Measurements from ENCODE around the gene C1S.
"Not testable (repeated sequence)": the region's sequence is repeated elsewhere in the genome, so short reads cannot be mapped to it uniquely, and the experiment has no call there.

C1S gene

DNA sequence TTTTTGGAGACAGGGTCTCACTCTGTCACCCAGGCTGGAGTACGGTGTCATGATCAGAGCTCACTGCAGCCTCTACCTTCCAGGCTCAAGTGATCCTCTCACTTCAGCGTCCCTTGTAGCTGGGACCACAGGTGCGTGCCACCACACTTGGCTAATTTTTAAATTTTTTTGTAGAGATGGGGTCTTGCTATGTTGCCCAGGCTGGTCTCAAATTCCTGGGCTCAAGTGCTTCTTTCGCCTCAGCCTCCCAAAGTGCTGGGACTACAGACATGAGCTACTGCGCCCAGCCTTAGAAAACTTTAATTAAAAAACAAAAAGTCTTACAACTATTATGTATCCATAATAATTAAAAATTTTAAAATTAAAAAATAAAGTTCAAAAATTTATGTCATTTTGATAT is 46.7 kb downstream of the C1S start:
- not testable (repeated sequence) for DNase-seq

GRCh38 chr12:7107636-7108002 is 47.1 kb downstream of the C1S start:
- DNase-seq, result no peak

DNA sequence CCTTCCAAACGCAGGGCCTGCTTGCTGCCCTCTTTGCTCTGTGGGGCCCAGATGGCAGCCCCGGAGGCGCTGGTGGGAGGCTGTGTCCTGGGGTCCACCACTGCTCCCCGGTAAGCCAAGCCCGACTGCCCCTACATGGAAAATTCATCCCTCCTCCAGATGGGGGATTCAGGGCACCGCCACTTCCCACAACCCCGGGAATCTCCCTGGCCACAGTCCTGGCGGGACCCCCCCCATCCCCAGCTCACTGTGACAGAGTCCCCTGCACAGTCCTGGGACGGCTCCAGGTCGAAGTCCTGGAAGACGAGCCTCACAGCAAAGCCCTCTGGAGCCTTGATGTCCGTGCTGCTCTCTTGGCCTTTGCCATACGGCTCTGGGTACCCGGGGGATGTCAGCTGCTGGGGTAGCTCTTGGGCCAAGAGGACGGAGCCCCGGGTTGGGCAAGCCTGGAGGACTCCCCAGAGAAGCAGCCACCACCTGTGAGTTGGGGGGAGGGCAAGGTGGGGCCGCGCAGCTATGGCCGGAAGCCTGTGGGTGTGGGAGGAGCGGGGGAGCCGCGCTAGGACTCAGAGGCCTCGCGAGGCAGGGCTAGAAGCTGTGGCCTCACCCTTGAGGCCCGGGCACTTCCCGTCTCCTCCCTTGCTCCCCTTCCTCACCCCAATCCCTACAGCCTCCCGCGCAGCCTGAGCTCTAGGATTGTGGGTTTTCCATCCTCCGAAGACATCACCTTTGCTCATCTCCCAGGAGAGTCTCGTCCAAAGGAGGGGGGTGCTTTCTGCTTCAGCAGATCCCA is 47.7 kb downstream of the C1S start:
- DNase-seq, result peak; percentile 68 to 81

DNA sequence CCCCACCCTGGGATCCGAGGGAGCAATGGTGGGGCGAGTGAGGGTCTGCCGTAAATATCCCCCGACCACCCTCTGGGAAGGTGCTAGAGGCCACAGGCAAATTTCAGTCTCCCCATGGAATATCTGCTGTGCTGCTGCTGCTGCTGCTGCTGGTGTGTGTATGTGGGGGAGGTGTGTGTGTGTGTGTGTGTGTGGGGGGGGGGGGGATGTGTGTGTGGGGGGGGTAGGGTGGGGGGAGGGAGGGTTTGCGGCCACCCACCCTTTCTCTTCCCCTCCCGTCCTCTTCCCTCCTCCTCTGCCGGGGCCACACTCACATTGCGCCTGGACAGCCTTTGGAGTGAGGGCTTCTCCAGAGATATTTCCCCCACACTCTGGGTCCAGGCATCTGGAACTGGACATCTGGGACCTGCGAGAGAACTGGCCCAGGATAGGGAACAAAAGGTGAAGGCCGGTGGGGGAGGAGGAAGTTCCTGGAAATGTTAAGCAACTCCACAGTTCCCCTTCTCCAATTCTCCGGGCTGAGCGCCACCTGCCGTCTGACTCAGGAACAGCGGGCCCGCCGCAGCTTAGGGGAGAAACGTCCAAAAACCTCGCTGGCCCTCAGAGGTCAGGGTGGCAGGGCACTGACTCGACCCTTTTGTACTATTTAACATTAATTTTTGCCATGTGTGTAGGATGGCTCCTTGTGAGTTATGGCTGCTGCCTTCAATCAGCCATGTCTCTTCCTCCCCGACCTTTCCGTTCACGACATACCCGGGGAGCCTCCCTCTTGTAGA is 48.5 kb downstream of the C1S start, which contains the start of gene C1RL:
Gene C1RL, minus strand, starts transcription at position 419 of the 776 bp plus-strand sequence. Its CDS starts 34 bp downstream, at position 385.
- peak; percentile 72 to 83 for DNase-seq

- no peak for DNase-seq
Measured at GRCh38 chr12:7109572-7109920, 49.0 kb downstream of the C1S start.

DNA sequence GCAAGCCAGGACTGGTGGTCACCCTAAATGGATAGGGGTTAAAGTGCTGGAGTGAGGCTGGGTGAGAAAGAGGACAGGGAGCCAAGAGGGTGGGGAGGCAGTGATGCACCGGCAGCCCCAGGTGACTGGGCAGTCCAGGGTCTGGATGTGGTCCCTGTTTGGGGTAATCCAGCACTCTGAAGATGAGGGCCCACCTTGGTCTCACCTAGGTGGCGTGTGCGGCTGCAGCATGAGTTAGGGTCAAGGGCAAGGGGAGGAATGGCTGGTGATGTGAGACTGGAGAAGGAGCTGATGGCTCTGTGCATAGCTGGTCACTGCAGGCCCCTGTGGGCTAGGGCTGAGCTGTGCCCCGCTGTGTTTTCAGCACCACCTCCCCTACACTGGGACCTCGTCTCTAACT is 50.1 kb downstream of the C1S start:
- no peak for DNase-seq

DNA sequence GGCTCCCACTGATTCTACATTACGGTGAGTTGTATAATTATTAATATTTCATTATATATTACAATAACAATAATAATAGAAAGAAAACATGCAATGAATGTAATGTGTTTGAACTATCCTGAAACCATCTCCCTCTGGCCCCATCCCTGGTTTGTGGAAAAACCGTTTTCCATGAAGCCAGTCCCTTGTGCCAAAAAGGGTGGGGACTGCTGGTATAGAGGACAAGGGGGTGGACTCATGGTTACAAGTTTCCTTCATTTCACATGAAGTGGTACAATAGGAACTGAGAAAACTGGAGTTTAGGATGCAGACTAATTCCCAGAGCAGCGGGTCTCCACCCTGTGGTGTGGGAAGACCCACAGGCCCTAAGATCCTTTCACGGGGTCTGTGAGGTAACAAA is 51.5 kb downstream of the C1S start:
- DNase-seq, result no peak

- peak; percentile 26 to 76 for DNase-seq
Measured at GRCh38 chr12:7113389-7113871, 52.9 kb downstream of the C1S start.

DNA sequence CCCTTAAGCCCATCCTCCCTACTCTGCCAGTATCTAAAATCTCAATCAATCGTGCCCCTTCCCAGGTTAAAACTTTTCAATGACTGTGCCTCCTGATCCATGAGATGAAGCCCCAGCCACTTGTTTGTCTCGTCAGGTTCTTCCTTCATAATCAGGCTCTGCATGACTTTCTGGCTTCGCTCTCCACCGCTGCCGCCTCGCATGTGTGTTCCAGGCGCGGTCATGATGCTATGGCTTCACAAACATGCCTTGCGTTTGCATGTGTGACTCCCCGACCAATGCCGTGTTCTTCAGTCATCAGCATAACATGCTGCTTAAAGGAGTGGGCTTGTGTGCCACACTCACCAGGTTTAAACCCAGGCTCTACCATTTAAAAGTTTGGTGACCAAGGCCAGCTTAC is 53.5 kb downstream of the C1S start:
- no peak for DNase-seq

DNA sequence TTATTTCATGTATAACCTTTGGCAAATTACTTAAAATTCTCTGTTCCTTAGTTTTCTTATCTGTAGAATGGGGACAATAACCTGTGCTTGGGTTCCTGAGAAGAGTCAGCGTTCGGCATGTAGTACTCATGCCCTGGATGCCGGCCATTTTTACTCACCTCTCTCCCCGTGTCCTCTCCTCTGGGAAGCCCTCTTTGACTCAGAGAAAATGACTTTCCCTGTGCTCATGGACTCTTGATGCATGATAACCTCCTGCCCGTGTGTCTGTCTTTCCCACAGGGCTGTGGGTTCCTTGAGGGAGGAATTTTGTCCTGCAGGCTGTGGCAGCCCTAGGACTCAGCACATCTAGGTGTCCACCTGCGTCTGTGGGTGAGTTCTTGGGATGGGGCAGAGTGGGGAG is 54.3 kb downstream of the C1S start:
- DNase-seq, result no peak

- DNase-seq, result no peak
Measured at GRCh38 chr12:7116196-7116595, 55.7 kb downstream of the C1S start.

GRCh38 chr12:7116916-7117315 is 56.4 kb downstream of the C1S start:
- DNase-seq, result no peak

DNA sequence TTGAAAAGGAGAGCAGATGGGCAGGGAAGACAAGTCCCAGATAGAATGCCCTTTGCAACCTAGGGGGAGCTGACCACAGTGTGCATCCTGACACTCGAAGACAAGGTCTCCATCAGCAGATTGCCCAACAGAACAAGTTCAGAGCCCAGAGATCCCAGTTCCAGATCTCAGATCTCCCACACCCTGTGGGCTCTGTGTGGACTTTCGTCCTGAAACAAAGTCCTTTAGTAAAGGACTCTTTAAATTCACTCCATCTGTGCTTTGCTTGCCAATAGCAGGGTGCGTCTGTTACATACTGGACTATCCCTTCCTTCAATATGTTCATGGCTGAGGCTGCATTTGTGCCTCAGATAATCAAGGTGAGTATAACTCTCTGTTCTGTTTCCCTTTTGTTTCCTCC is 57.2 kb downstream of the C1S start:
- DNase-seq, result no peak

DNA sequence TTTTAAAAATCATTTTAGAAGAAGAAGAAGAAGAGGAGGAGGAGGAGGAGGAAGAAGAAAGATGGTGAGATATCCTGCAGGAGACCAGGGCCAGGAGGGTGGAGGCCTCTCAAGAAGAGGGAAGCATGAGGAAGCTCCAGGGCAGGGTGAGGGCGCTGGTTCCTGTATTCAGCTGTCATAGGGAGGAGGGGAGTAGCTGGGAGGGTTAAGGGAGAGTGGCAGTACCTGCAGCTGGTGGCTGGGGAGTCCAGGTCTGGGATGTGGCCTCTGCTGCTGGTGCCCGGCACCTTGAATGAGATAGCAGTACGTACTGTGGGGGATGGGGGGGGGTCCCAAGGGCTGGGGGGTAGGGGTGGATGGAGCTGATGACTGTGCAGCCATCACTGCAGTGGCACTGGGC is 58.4 kb downstream of the C1S start:
- no peak for DNase-seq

DNA sequence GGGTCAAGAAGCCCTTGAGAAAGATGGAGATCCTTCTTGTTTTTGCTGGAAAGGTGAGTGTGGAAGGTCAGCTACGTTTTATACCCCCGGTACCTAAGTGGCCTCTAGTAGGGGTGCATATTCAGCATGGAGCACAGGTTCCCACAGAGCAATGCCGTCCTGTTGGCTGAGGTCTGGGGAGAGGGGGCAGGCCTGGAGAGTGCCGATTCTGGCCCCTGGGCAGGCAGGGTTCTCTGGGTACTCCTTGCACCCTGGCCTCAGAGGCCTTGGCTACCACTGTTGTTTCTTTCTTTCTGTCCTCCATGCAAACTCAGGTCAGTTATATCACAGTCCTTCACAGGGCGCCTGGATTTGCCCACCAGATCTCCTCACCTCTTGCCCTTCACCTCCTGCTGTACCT is 59.6 kb downstream of the C1S start:
- no peak for DNase-seq
